H1 (cell line): ENCODE results near the gene CGAS. TPM values are rescaled to one million over a fixed set of nuclear protein-coding genes. Genes with fewer than 3 reads are reported as not detected.

Experiments
- GTF2F1 ChIP-seq: IDR thresholded peaks from 2 replicates; pipeline ENCODE4 v1.6.1; 2012; ENCODE audit warnings: low read depth, low read length, improper control_type of control experiment, borderline replicate concordance
- KDM5A ChIP-seq: fragments of 200-600 bp; IDR thresholded peaks from 2 replicates; pipeline ENCODE4 v1.7.1; 2012; ENCODE audit warnings: mild to moderate bottlenecking, low read length, inconsistent platforms, mixed read lengths
- POLR2A ChIP-seq, 2 experiments: IDR thresholded peaks; 1 replicate in 1 of 2; 2 replicates in 1 of 2; pipeline ENCODE4 v1.6.1; 2011; ENCODE audit warnings: low read depth in 2 of 2, low read length in 2 of 2, mild to moderate bottlenecking in 2 of 2; ENCODE audit errors: control extremely low read depth in 1 of 2
- RAD21 ChIP-seq, 2 experiments: IDR thresholded peaks in 1 of 2; conservative IDR thresholded peaks in 1 of 2; 2 replicates each; pipeline ENCODE4 v1.6.1; 2011; ENCODE audit warnings: low read depth in 2 of 2, low read length in 2 of 2, improper control_type of control experiment in 1 of 2, inconsistent platforms in 1 of 2, mild to moderate bottlenecking in 1 of 2, moderate library complexity in 1 of 2
- RFX5 ChIP-seq: IDR thresholded peaks from 2 replicates; pipeline ENCODE4 v1.6.1; 2011; ENCODE audit warnings: low read depth, low read length, improper control_type of control experiment, borderline replicate concordance
- RXRA ChIP-seq: IDR thresholded peaks from 2 replicates; pipeline ENCODE4 v1.6.1; 2011; ENCODE audit warnings: low read depth, mild to moderate bottlenecking, low read length, moderate library complexity; ENCODE audit not compliant: insufficient read depth
- SRF ChIP-seq: IDR thresholded peaks from 2 replicates; pipeline ENCODE4 v1.6.1; 2011; ENCODE audit warnings: mild to moderate bottlenecking, low read depth, low read length, moderate library complexity
- TAF7 ChIP-seq: optimal IDR thresholded peaks from 2 replicates; pipeline ENCODE3; 2011; ENCODE audit warnings: low read depth, mild to moderate bottlenecking, inconsistent platforms, low read length, moderate library complexity, borderline replicate concordance
- YY1 ChIP-seq: IDR thresholded peaks from 2 replicates; pipeline ENCODE4 v1.6.1; 2011; ENCODE audit warnings: low read depth, mild to moderate bottlenecking, low read length
- polyA plus RNA-seq, 7 experiments: library from polyadenylated mRNA; depleted of rRNA in 3 of 7; stranded (reverse) in 5 of 7; unstranded in 2 of 7; fragments of >200 nt in 5 of 7; fragments of 200-250 nt in 2 of 7; gene quantifications; 1 replicate in 5 of 7; 2 replicates in 1 of 7; 4 replicates in 1 of 7; pipeline versions ENCODE4 v1.2.1 to v1.2.3, GENCODE V29; 2011 to 2013; ENCODE audit warnings: missing spikeins in 2 of 7, mixed read lengths in 2 of 7
- total RNA-seq: library from RNA; stranded (reverse); fragmentation: NEBNext Ultra II Directional; extraction: Animal tissue kit (Norgen Biotek cat#: 25700); gene quantifications from 2 replicates; pipeline ENCODE4 v1.2.1, GENCODE V29; 2021
- TF ChIP-seq, protein P1 (sequence below): fragments of 300-600 bp; sonication (generic); IDR thresholded peaks from 2 replicates; pipeline ENCODE4 v1.7.1; 2012; ENCODE audit warnings: low read length, moderate library complexity, mild to moderate bottlenecking, inconsistent platforms; ENCODE audit not compliant: insufficient replicate concordance

Gene CGAS
- total and polyA plus RNA-seq, 2 of the 8 experiments (the other 6 are each of a cell fraction or from before 2014, with no cell fraction given), result 2.1 to 6.3 TPM

DNA sequence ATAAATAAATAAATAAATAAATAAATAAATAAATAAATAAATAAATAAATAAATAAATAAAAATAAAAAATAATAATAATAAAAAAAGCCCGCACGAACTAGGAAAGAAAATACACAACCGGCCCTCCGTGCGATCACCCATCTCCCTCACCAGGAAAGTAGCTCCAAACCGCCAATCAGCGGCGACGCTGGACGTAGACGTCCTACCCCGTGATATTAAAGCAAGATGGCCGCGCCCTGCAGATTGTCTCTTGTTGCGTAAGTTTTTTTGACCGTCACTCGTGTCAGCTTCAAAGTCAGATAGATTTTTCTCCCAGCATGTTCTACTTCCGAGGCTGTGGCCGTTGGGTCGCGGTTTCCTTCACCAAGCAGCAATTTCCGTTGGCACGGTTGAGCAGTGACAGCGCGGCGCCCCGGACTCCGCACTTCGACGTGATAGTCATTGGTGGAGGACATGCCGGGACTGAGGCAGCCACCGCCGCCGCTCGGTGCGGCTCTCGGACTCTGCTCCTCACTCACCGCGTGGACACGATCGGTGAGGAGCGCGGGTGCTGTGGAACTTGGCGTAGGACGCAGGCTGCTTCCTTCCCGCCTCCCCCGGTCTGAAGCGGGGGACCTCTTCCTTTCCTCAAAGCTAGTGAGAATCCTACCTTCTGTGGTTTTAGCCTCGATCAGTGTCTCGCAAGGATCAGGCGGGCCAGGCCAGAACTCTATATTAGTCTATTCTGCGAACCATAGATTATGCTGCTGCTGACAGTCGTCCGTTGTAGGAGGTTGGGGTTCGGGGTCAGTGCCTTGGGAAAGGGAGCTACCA, 9.6 kb upstream of the CGAS start, which contains the start of gene MTO1 (continued):
- TF ChIP-seq, protein P1, sequence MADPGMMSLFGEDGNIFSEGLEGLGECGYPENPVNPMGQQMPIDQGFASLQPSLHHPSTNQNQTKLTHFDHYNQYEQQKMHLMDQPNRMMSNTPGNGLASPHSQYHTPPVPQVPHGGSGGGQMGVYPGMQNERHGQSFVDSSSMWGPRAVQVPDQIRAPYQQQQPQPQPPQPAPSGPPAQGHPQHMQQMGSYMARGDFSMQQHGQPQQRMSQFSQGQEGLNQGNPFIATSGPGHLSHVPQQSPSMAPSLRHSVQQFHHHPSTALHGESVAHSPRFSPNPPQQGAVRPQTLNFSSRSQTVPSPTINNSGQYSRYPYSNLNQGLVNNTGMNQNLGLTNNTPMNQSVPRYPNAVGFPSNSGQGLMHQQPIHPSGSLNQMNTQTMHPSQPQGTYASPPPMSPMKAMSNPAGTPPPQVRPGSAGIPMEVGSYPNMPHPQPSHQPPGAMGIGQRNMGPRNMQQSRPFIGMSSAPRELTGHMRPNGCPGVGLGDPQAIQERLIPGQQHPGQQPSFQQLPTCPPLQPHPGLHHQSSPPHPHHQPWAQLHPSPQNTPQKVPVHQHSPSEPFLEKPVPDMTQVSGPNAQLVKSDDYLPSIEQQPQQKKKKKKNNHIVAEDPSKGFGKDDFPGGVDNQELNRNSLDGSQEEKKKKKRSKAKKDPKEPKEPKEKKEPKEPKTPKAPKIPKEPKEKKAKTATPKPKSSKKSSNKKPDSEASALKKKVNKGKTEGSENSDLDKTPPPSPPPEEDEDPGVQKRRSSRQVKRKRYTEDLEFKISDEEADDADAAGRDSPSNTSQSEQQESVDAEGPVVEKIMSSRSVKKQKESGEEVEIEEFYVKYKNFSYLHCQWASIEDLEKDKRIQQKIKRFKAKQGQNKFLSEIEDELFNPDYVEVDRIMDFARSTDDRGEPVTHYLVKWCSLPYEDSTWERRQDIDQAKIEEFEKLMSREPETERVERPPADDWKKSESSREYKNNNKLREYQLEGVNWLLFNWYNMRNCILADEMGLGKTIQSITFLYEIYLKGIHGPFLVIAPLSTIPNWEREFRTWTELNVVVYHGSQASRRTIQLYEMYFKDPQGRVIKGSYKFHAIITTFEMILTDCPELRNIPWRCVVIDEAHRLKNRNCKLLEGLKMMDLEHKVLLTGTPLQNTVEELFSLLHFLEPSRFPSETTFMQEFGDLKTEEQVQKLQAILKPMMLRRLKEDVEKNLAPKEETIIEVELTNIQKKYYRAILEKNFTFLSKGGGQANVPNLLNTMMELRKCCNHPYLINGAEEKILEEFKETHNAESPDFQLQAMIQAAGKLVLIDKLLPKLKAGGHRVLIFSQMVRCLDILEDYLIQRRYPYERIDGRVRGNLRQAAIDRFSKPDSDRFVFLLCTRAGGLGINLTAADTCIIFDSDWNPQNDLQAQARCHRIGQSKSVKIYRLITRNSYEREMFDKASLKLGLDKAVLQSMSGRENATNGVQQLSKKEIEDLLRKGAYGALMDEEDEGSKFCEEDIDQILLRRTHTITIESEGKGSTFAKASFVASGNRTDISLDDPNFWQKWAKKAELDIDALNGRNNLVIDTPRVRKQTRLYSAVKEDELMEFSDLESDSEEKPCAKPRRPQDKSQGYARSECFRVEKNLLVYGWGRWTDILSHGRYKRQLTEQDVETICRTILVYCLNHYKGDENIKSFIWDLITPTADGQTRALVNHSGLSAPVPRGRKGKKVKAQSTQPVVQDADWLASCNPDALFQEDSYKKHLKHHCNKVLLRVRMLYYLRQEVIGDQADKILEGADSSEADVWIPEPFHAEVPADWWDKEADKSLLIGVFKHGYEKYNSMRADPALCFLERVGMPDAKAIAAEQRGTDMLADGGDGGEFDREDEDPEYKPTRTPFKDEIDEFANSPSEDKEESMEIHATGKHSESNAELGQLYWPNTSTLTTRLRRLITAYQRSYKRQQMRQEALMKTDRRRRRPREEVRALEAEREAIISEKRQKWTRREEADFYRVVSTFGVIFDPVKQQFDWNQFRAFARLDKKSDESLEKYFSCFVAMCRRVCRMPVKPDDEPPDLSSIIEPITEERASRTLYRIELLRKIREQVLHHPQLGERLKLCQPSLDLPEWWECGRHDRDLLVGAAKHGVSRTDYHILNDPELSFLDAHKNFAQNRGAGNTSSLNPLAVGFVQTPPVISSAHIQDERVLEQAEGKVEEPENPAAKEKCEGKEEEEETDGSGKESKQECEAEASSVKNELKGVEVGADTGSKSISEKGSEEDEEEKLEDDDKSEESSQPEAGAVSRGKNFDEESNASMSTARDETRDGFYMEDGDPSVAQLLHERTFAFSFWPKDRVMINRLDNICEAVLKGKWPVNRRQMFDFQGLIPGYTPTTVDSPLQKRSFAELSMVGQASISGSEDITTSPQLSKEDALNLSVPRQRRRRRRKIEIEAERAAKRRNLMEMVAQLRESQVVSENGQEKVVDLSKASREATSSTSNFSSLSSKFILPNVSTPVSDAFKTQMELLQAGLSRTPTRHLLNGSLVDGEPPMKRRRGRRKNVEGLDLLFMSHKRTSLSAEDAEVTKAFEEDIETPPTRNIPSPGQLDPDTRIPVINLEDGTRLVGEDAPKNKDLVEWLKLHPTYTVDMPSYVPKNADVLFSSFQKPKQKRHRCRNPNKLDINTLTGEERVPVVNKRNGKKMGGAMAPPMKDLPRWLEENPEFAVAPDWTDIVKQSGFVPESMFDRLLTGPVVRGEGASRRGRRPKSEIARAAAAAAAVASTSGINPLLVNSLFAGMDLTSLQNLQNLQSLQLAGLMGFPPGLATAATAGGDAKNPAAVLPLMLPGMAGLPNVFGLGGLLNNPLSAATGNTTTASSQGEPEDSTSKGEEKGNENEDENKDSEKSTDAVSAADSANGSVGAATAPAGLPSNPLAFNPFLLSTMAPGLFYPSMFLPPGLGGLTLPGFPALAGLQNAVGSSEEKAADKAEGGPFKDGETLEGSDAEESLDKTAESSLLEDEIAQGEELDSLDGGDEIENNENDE, result no peak
- peak; percentile 98 for TF ChIP-seq YY1
- peak; percentile 90 for TF ChIP-seq KDM5A
- TF ChIP-seq TAF7, result no peak
- TF ChIP-seq SRF, result no peak
- no peak for TF ChIP-seq RFX5
- TF ChIP-seq RXRA, result no peak
- peak; percentile 42 to 84 for TF ChIP-seq POLR2A (IDR thresholded peaks at IDR 0.05; ENCODE audit: control extremely low read depth in 1 of 2, low read depth in 2 of 2, low read length in 2 of 2)
- no peak for TF ChIP-seq GTF2F1
- no peak for TF ChIP-seq RAD21 (IDR thresholded peaks at IDR 0.05 in 1 of 2, conservative IDR thresholded peaks at IDR 0.05 in 1 of 2; ENCODE audit: low read depth in 2 of 2, low read length in 2 of 2)
